Liver (tissue), 3 donors: ENCODE data around the gene DOCK2.

Experiments
- FOXA1 ChIP-seq: IDR thresholded peaks from 2 replicates; pipeline ENCODE4 v1.6.1; 2016; ENCODE audit warnings: antibody characterized with exemption
- GABPA ChIP-seq, 2 donors: IDR thresholded peaks in 1 of 2; conservative IDR thresholded peaks in 1 of 2; 2 replicates each; pipeline ENCODE4 v1.6.1; 2016; ENCODE audit warnings: antibody characterized with exemption in 2 of 2, mild to moderate bottlenecking in 1 of 2, moderate library complexity in 1 of 2
- HNF4A ChIP-seq, 2 donors: conservative IDR thresholded peaks; 2 replicates each; pipeline ENCODE4 v1.6.1; 2016; ENCODE audit warnings: antibody characterized with exemption in 2 of 2, mild to moderate bottlenecking in 2 of 2
- JUND ChIP-seq, 2 donors: IDR thresholded peaks; 2 replicates each; pipeline ENCODE4 v1.6.1; 2016; ENCODE audit warnings: antibody characterized with exemption in 2 of 2
- MAX ChIP-seq: IDR thresholded peaks from 2 replicates; pipeline ENCODE4 v1.6.1; 2016; ENCODE audit warnings: antibody characterized with exemption
- NR2F2 ChIP-seq: IDR thresholded peaks from 2 replicates; pipeline ENCODE4 v1.6.1; 2016; ENCODE audit warnings: antibody characterized with exemption
- RAD21 ChIP-seq, 2 donors: IDR thresholded peaks; 2 replicates each; pipeline ENCODE4 v1.6.1; 2016; ENCODE audit warnings: antibody characterized with exemption in 2 of 2, mild to moderate bottlenecking in 2 of 2
- REST ChIP-seq: IDR thresholded peaks from 2 replicates; pipeline ENCODE4 v1.6.1; 2016; ENCODE audit warnings: antibody characterized with exemption, mild to moderate bottlenecking
- SP1 ChIP-seq: IDR thresholded peaks from 2 replicates; pipeline ENCODE4 v1.6.1; 2018; ENCODE audit warnings: antibody characterized with exemption, mild to moderate bottlenecking
- TAF1 ChIP-seq: conservative IDR thresholded peaks from 2 replicates; pipeline ENCODE4 v1.6.1; 2016; ENCODE audit warnings: antibody characterized with exemption, mild to moderate bottlenecking
- YY1 ChIP-seq: IDR thresholded peaks from 2 replicates; pipeline ENCODE4 v1.6.1; 2016; ENCODE audit warnings: antibody characterized with exemption, mild to moderate bottlenecking
- TF ChIP-seq, protein P1 (sequence below): fragments of 150-350 bp; IDR thresholded peaks from 2 replicates; pipeline ENCODE4 v1.5.1; 2017; ENCODE audit warnings: improper control_type of control experiment, low read depth, low read length; ENCODE audit not compliant: missing input control
- TF ChIP-seq, protein P2 (sequence below): IDR thresholded peaks from 2 replicates; pipeline ENCODE4 v1.6.1; 2016; ENCODE audit warnings: antibody characterized with exemption
- TF ChIP-seq, protein P3 (sequence below): IDR thresholded peaks from 2 replicates; pipeline ENCODE4 v1.6.1; 2016; ENCODE audit warnings: antibody characterized with exemption
- donor health status: healthy.
- donor health status: healthy.

GRCh38 chr5:170078931-170079330, 441.9 kb downstream of the DOCK2 start:
- TF ChIP-seq GABPA (IDR thresholded peaks at IDR 0.05 in 1 of 2, conservative IDR thresholded peaks at IDR 0.05 in 1 of 2) (no peak), TAF1 (no peak), RAD21 (IDR thresholded peaks at IDR 0.05) (no peak), JUND (IDR thresholded peaks at IDR 0.05) (no peak), YY1 (no peak), REST (no peak), MAX (no peak), HNF4A (conservative IDR thresholded peaks at IDR 0.05) (no peak), NR2F2 (no peak), FOXA1 (no peak), SP1 (no peak)
- TF ChIP-seq, protein P1, sequence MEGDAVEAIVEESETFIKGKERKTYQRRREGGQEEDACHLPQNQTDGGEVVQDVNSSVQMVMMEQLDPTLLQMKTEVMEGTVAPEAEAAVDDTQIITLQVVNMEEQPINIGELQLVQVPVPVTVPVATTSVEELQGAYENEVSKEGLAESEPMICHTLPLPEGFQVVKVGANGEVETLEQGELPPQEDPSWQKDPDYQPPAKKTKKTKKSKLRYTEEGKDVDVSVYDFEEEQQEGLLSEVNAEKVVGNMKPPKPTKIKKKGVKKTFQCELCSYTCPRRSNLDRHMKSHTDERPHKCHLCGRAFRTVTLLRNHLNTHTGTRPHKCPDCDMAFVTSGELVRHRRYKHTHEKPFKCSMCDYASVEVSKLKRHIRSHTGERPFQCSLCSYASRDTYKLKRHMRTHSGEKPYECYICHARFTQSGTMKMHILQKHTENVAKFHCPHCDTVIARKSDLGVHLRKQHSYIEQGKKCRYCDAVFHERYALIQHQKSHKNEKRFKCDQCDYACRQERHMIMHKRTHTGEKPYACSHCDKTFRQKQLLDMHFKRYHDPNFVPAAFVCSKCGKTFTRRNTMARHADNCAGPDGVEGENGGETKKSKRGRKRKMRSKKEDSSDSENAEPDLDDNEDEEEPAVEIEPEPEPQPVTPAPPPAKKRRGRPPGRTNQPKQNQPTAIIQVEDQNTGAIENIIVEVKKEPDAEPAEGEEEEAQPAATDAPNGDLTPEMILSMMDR, result no peak
- TF ChIP-seq, protein P2, sequence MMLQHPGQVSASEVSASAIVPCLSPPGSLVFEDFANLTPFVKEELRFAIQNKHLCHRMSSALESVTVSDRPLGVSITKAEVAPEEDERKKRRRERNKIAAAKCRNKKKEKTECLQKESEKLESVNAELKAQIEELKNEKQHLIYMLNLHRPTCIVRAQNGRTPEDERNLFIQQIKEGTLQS, result no peak
- TF ChIP-seq, protein P3, sequence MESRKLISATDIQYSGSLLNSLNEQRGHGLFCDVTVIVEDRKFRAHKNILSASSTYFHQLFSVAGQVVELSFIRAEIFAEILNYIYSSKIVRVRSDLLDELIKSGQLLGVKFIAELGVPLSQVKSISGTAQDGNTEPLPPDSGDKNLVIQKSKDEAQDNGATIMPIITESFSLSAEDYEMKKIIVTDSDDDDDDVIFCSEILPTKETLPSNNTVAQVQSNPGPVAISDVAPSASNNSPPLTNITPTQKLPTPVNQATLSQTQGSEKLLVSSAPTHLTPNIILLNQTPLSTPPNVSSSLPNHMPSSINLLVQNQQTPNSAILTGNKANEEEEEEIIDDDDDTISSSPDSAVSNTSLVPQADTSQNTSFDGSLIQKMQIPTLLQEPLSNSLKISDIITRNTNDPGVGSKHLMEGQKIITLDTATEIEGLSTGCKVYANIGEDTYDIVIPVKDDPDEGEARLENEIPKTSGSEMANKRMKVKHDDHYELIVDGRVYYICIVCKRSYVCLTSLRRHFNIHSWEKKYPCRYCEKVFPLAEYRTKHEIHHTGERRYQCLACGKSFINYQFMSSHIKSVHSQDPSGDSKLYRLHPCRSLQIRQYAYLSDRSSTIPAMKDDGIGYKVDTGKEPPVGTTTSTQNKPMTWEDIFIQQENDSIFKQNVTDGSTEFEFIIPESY, result no peak
